Endothelial cell of umbilical vein (primary cell): Measurements from ENCODE around the gene AKAP13. TPM values are rescaled to one million over a fixed set of nuclear protein-coding genes. Genes with fewer than 3 reads are reported as not detected.

Source experiments
- BruUV-seq: library from RNA; stranded (reverse); fragments of 400-500 nt; replicated peaks from 2 replicates; lab custom pipeline; 2021; lab: Mats Ljungman, UMichigan
- CTCF ChIA-PET: fragments of 300-600, 350-600 bp; sonication (Branson Sonifier 250); formaldehyde crosslinking; loops from one replicate; lab custom pipeline; 2021; ENCODE audit warnings: antibody characterized with exemption, inconsistent platforms; lab: Charles Lee
- POLR2A ChIA-PET: fragments of 300-600, 350-600 bp; sonication (Branson Sonifier 250); formaldehyde crosslinking; loops from one replicate; lab custom pipeline; 2021; ENCODE audit warnings: antibody characterized with exemption, inconsistent platforms; lab: Charles Lee
- DNase-seq: peaks from one replicate; pipeline ENCODE4 v3.0.0-alpha.2; 2011; ENCODE audit warnings: low read depth, low spot score
- FAIRE-seq: peaks from 2 replicates; lab custom pipeline; 2011; peaks lifted over from hg19 to GRCh38; lab: Jason Lieb, UNC
- H2AFZ ChIP-seq: 2 replicates; pipeline ENCODE4 v1.6.0; 2012; ENCODE audit warnings: low read depth, low read length, control low read depth, inconsistent platforms
- H3K27ac ChIP-seq: 2 replicates; pipeline ENCODE4 v1.5.1; 2011; ENCODE audit warnings: low read depth, mild to moderate bottlenecking, control low read depth, low read length, moderate library complexity; ENCODE audit not compliant: insufficient read depth
- H3K27me3 ChIP-seq, 2 experiments: 2 replicates each; pipeline versions ENCODE4 v1.6.0 to v1.6.1; 2011; ENCODE audit warnings: low read length in 2 of 2, mixed read lengths in 1 of 2; ENCODE audit not compliant: control insufficient read depth in 2 of 2, insufficient read depth in 2 of 2
- H3K36me3 ChIP-seq, 2 experiments: 2 replicates in 1 of 2; 3 replicates in 1 of 2; pipeline ENCODE4 v1.5.1; 2011; ENCODE audit warnings: low read length in 2 of 2, mild to moderate bottlenecking in 1 of 2, moderate library complexity in 1 of 2; ENCODE audit not compliant: control insufficient read depth in 2 of 2, insufficient read depth in 2 of 2; ENCODE audit errors: extremely low read depth in 1 of 2
- H3K4me1 ChIP-seq: 3 replicates; pipeline ENCODE4 v1.5.1; 2011; ENCODE audit warnings: mild to moderate bottlenecking, low read length; ENCODE audit not compliant: control insufficient read depth, insufficient read depth; ENCODE audit errors: extremely low read depth
- H3K4me2 ChIP-seq: 2 replicates; pipeline ENCODE4 v1.6.1; 2011; ENCODE audit warnings: low read length, control low read depth, mixed read lengths; ENCODE audit not compliant: insufficient read depth
- H3K4me3 ChIP-seq, 3 experiments: fragments of 200-600 bp in 1 of 3; sonication (generic), shearing (Covaris generic) in 1 of 3; replicated peaks in 1 of 3; 2 replicates each; pipeline ENCODE4 v1.5.1; 2011 to 2016; ENCODE audit warnings: control low read depth in 3 of 3, low read length in 3 of 3, mild to moderate bottlenecking in 2 of 3, inconsistent platforms in 1 of 3, low read depth in 1 of 3, moderate library complexity in 1 of 3; ENCODE audit not compliant: insufficient read depth in 1 of 3
- H3K79me2 ChIP-seq: 2 replicates; pipeline ENCODE4 v1.6.0; 2012; ENCODE audit warnings: low read length, inconsistent platforms; ENCODE audit not compliant: control insufficient read depth, insufficient read depth
- H3K9ac ChIP-seq: replicated peaks from 2 replicates; pipeline ENCODE3; 2011; ENCODE audit warnings: low read length, control low read depth; ENCODE audit not compliant: insufficient read depth; ENCODE audit errors: extremely low read depth
- H3K9me1 ChIP-seq: replicated peaks from 3 replicates; pipeline ENCODE4 v1.6.0; 2011; ENCODE audit warnings: mild to moderate bottlenecking, low read length; ENCODE audit not compliant: control insufficient read depth, insufficient read depth; ENCODE audit errors: extremely low read depth
- H3K9me3 ChIP-seq: replicated peaks from 2 replicates; pipeline ENCODE4 v1.5.1; 2012; ENCODE audit warnings: low read length, inconsistent platforms; ENCODE audit not compliant: control insufficient read depth, insufficient read depth
- H4K20me1 ChIP-seq: replicated peaks from 2 replicates; pipeline ENCODE3; 2011; ENCODE audit warnings: mild to moderate bottlenecking, low read length; ENCODE audit not compliant: control insufficient read depth, insufficient read depth; ENCODE audit errors: extremely low read depth
- EZH2 ChIP-seq: IDR thresholded peaks from 2 replicates; pipeline ENCODE4 v1.6.1; 2012; ENCODE audit warnings: borderline replicate concordance, low read depth, mild to moderate bottlenecking, moderate library complexity, low read length, inconsistent platforms; ENCODE audit not compliant: severe bottlenecking
- FOS ChIP-seq: IDR thresholded peaks from 2 replicates; pipeline ENCODE4 v1.6.1; 2011; ENCODE audit warnings: mild to moderate bottlenecking, low read length, moderate library complexity, borderline replicate concordance; ENCODE audit not compliant: insufficient read depth
- GATA2 ChIP-seq: IDR thresholded peaks from 2 replicates; pipeline ENCODE4 v1.7.0; 2011; ENCODE audit warnings: low read depth, mild to moderate bottlenecking, moderate library complexity, mixed read lengths, low read length; ENCODE audit not compliant: insufficient read length, insufficient read depth
- JUN ChIP-seq: IDR thresholded peaks from 2 replicates; pipeline ENCODE4 v1.6.1; 2011; ENCODE audit warnings: borderline replicate concordance, low read depth; ENCODE audit not compliant: insufficient read length, insufficient read depth
- MYC ChIP-seq: IDR thresholded peaks from one replicate; pipeline ENCODE4 v1.6.1; 2011; ENCODE audit warnings: mild to moderate bottlenecking, low read depth, low read length
- POLR2A ChIP-seq: IDR thresholded peaks from 2 replicates; pipeline ENCODE4 v1.6.1; 2012; ENCODE audit warnings: low read depth, mild to moderate bottlenecking, control low read depth, low read length
- POLR2AphosphoS5 ChIP-seq: IDR thresholded peaks from 2 replicates; pipeline ENCODE4 v1.6.1; 2012; ENCODE audit warnings: low read depth, mild to moderate bottlenecking, control low read depth, low read length, moderate library complexity; ENCODE audit not compliant: insufficient read depth
- dilution Hi-C: fragments of 300-500 bp; cut with MboI; formaldehyde crosslinking; loops from one replicate; pipeline ENCODE4 v1.15.0; 2019; ENCODE audit warnings: low sequenced_read_pairs; ENCODE audit not compliant: extremely low pct_ligation_motif_present
- intact Hi-C: fragments of 100-400 bp; cut with micrococcal nuclease; formaldehyde crosslinking; loops from one replicate; pipeline ENCODE4 v1.10.0; 2022
- polyA plus RNA-seq, 4 experiments: library from polyadenylated mRNA; depleted of rRNA in 3 of 4; stranded (reverse) in 3 of 4; unstranded in 1 of 4; fragments of >200 nt; gene quantifications; 2 replicates each; pipeline versions ENCODE4 v1.2.1 to v1.2.3, GENCODE V29; 2011 to 2012; ENCODE audit warnings: missing spikeins in 1 of 4
- total RNA-seq: library from RNA; stranded (reverse); gene quantifications from 2 replicates; pipeline ENCODE4 v1.2.3, GENCODE V29; 2021
- TF ChIP-seq, protein P1 (sequence below), 2 donors: IDR thresholded peaks; 1 replicate in 1 of 2; 2 replicates in 1 of 2; pipeline ENCODE4 v1.5.1; 2011; ENCODE audit warnings: low read length in 2 of 2, mild to moderate bottlenecking in 2 of 2, moderate library complexity in 2 of 2, control low read depth in 1 of 2, inconsistent platforms in 1 of 2, low read depth in 1 of 2; ENCODE audit not compliant: insufficient read depth in 1 of 2; ENCODE audit errors: extremely low read depth in 1 of 2
- TF ChIP-seq, protein P2 (sequence below): IDR thresholded peaks from 2 replicates; pipeline ENCODE4 v1.6.1; 2011; ENCODE audit not compliant: insufficient read depth, insufficient read length

Gene AKAP13
- total and polyA plus RNA-seq, 2 donors (not counting 3 experiments of a cell fraction or from before 2014, with no cell fraction given), result 22.8 to 87.8 TPM

DNA sequence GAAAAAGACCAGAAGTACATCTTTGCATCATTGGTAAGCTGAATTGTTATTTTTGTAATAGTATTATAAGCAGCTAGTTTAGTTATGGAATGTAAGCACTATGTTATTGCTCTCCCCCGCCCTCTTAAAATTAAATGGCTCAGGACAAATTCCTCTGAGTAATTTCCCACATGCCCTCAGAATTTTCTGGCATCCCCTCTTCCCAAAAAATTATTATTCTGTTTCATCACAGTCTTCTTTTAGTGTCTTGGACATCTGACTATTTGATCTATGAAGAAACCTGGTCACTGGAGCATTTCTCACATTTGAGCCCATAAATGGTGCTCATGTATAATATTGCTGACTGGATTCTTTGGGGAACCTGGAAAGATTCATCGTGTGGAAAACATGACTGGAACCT, 346.1 kb downstream of the AKAP13 start:
- DNase-seq (no peak), FAIRE-seq (no peak)
- TF ChIP-seq MYC (no peak), GATA2 (no peak), POLR2A (no peak), JUN (no peak), FOS (no peak), EZH2 (no peak), POLR2AphosphoS5 (no peak)
- TF ChIP-seq, protein P1, sequence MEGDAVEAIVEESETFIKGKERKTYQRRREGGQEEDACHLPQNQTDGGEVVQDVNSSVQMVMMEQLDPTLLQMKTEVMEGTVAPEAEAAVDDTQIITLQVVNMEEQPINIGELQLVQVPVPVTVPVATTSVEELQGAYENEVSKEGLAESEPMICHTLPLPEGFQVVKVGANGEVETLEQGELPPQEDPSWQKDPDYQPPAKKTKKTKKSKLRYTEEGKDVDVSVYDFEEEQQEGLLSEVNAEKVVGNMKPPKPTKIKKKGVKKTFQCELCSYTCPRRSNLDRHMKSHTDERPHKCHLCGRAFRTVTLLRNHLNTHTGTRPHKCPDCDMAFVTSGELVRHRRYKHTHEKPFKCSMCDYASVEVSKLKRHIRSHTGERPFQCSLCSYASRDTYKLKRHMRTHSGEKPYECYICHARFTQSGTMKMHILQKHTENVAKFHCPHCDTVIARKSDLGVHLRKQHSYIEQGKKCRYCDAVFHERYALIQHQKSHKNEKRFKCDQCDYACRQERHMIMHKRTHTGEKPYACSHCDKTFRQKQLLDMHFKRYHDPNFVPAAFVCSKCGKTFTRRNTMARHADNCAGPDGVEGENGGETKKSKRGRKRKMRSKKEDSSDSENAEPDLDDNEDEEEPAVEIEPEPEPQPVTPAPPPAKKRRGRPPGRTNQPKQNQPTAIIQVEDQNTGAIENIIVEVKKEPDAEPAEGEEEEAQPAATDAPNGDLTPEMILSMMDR (IDR thresholded peaks at IDR 0.05; ENCODE audit: extremely low read depth in 1 of 2, insufficient read depth in 1 of 2, low read depth in 1 of 2, low read length in 2 of 2), result no peak
- TF ChIP-seq, protein P2, sequence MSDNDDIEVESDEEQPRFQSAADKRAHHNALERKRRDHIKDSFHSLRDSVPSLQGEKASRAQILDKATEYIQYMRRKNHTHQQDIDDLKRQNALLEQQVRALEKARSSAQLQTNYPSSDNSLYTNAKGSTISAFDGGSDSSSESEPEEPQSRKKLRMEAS, result no peak
- H3K9me1 ChIP-seq, result no peaks in the 10 kb centered on the region
- no peak overlapping the region for H3K4me3 ChIP-seq
- peaks cover 26 to 28% of the 10 kb centered on the region in 2 experiments for H3K36me3 ChIP-seq
- H3K4me2 ChIP-seq, result no peak overlapping the region
- H3K79me2 ChIP-seq, result no peaks in the 10 kb centered on the region
- no peaks in the 10 kb centered on the region for H4K20me1 ChIP-seq
- no peak overlapping the region for H3K9ac ChIP-seq
- H3K9me3 ChIP-seq, result no peaks in the 10 kb centered on the region
- CTCF ChIA-PET, result interaction anchor here (0.8 kb wide), 1 partner anchor 430 kb away, joined by 4 read pairs; no protein-coding TSS in a partner anchor
- intact Hi-C loops (no loop called here), dilution Hi-C loops (no loop called here)
- no peaks in the 10 kb centered on the region for H3K4me1 ChIP-seq
- H3K27me3 ChIP-seq, result no peaks in the 10 kb centered on the region
- BruUV-seq, result no TSS peak
- no peak overlapping the region for H2AFZ ChIP-seq
- no peak overlapping the region for H3K27ac ChIP-seq
- POLR2A ChIA-PET, result no interaction called here
